ENCODE results near the gene TSSC4.
A peak's percentile ranks its signal among the peaks of the same experiment; 100 is the strongest.

Gene TSSC4

GRCh38 chr11:2365571-2366210 lies 34.9 kb upstream of the TSSC4 start:
- Mint-ChIP-seq H3K27ac (no peak overlapping the region), H3K36me3 (ENCODE audit: low read depth) (no peaks in the 10 kb centered on the region), H3K4me3 (no peak overlapping the region), H3K4me1 (ENCODE audit: low read depth) (no peaks in the 10 kb centered on the region), H3K27me3 (ENCODE audit: low read depth) (no peaks in the 10 kb centered on the region), H3K9me3 (no peaks in the 10 kb centered on the region)

- no peak overlapping the region for H3K27ac Mint-ChIP-seq
- no peaks in the 10 kb centered on the region for H3K36me3 Mint-ChIP-seq (ENCODE audit: low read depth)
- H3K4me1 Mint-ChIP-seq (ENCODE audit: low read depth): no peaks in the 10 kb centered on the region
- no peak overlapping the region for H3K4me3 Mint-ChIP-seq
- H3K9me3 Mint-ChIP-seq: no peaks in the 10 kb centered on the region
- no peaks in the 10 kb centered on the region for H3K27me3 Mint-ChIP-seq (ENCODE audit: low read depth)
These were observed 34.3 kb upstream of the TSSC4 start for GRCh38 chr11:2366276-2366675.

- Mint-ChIP-seq H3K36me3 (ENCODE audit: low read depth) (no peaks in the 10 kb centered on the region), H3K9me3 (no peaks in the 10 kb centered on the region), H3K27ac (no peak overlapping the region), H3K27me3 (ENCODE audit: low read depth) (no peaks in the 10 kb centered on the region), H3K4me1 (ENCODE audit: low read depth) (no peaks in the 10 kb centered on the region), H3K4me3 (no peak overlapping the region)
These were observed 33.8 kb upstream of the TSSC4 start for GRCh38 chr11:2366733-2367132.

GRCh38 chr11:2367266-2368160 lies 33.0 kb upstream of the TSSC4 start:
- H3K4me3 Mint-ChIP-seq: no peak overlapping the region
- H3K9me3 Mint-ChIP-seq: no peaks in the 10 kb centered on the region
- no peaks in the 10 kb centered on the region for H3K36me3 Mint-ChIP-seq (ENCODE audit: low read depth)
- no peak overlapping the region for H3K27ac Mint-ChIP-seq
- H3K27me3 Mint-ChIP-seq (ENCODE audit: low read depth): no peaks in the 10 kb centered on the region
- H3K4me1 Mint-ChIP-seq (ENCODE audit: low read depth): no peaks in the 10 kb centered on the region

GRCh38 chr11:2368178-2368850 lies 32.2 kb upstream of the TSSC4 start:
- H3K4me1 Mint-ChIP-seq (ENCODE audit: low read depth): no peaks in the 10 kb centered on the region
- H3K27me3 Mint-ChIP-seq (ENCODE audit: low read depth): no peaks in the 10 kb centered on the region
- H3K4me3 Mint-ChIP-seq: no peak overlapping the region
- no peaks in the 10 kb centered on the region for H3K9me3 Mint-ChIP-seq
- H3K36me3 Mint-ChIP-seq (ENCODE audit: low read depth): no peaks in the 10 kb centered on the region
- no peak overlapping the region for H3K27ac Mint-ChIP-seq

GRCh38 chr11:2368851-2369180 lies 31.7 kb upstream of the TSSC4 start:
- Mint-ChIP-seq H3K27ac (no peak overlapping the region), H3K27me3 (ENCODE audit: low read depth) (no peaks in the 10 kb centered on the region), H3K36me3 (ENCODE audit: low read depth) (no peaks in the 10 kb centered on the region), H3K9me3 (no peaks in the 10 kb centered on the region), H3K4me3 (no peak overlapping the region), H3K4me1 (ENCODE audit: low read depth) (no peaks in the 10 kb centered on the region)

- H3K4me3 Mint-ChIP-seq: no peak overlapping the region
- no peak overlapping the region for H3K27ac Mint-ChIP-seq
- H3K36me3 Mint-ChIP-seq (ENCODE audit: low read depth): no peaks in the 10 kb centered on the region
- H3K4me1 Mint-ChIP-seq (ENCODE audit: low read depth): no peaks in the 10 kb centered on the region
- H3K9me3 Mint-ChIP-seq: no peaks in the 10 kb centered on the region
- H3K27me3 Mint-ChIP-seq (ENCODE audit: low read depth): no peaks in the 10 kb centered on the region
These were observed 31.2 kb upstream of the TSSC4 start for GRCh38 chr11:2369320-2369719.

- H3K27me3 Mint-ChIP-seq (ENCODE audit: low read depth): no peaks in the 10 kb centered on the region
- no peaks in the 10 kb centered on the region for H3K36me3 Mint-ChIP-seq (ENCODE audit: low read depth)
- no peak overlapping the region for H3K27ac Mint-ChIP-seq
- H3K4me1 Mint-ChIP-seq (ENCODE audit: low read depth): no peaks in the 10 kb centered on the region
- H3K4me3 Mint-ChIP-seq: no peak overlapping the region
- H3K9me3 Mint-ChIP-seq: no peaks in the 10 kb centered on the region
These were observed 30.7 kb upstream of the TSSC4 start for GRCh38 chr11:2369896-2370295.

- H3K27me3 Mint-ChIP-seq (ENCODE audit: low read depth): no peaks in the 10 kb centered on the region
- no peak overlapping the region for H3K4me3 Mint-ChIP-seq
- H3K27ac Mint-ChIP-seq: no peak overlapping the region
- no peaks in the 10 kb centered on the region for H3K9me3 Mint-ChIP-seq
- no peaks in the 10 kb centered on the region for H3K36me3 Mint-ChIP-seq (ENCODE audit: low read depth)
- H3K4me1 Mint-ChIP-seq (ENCODE audit: low read depth): peaks cover 7% of the 10 kb centered on the region
These were observed 25.9 kb upstream of the TSSC4 start for GRCh38 chr11:2374456-2375201.

GRCh38 chr11:2375341-2375853 lies 25.2 kb upstream of the TSSC4 start:
- Mint-ChIP-seq H3K4me3 (peak overlapping the region; percentile 16), H3K27ac (peak overlapping the region; percentile 24), H3K4me1 (ENCODE audit: low read depth) (peaks cover 7% of the 10 kb centered on the region), H3K27me3 (ENCODE audit: low read depth) (no peaks in the 10 kb centered on the region), H3K36me3 (ENCODE audit: low read depth) (no peaks in the 10 kb centered on the region), H3K9me3 (no peaks in the 10 kb centered on the region)

GRCh38 chr11:2375964-2376551 lies 24.5 kb upstream of the TSSC4 start:
- H3K27ac Mint-ChIP-seq: peak overlapping the region; percentile 31
- peaks cover 7% of the 10 kb centered on the region for H3K4me1 Mint-ChIP-seq (ENCODE audit: low read depth)
- H3K4me3 Mint-ChIP-seq: peak overlapping the region; percentile 48

GRCh38 chr11:2376751-2377451 lies 23.6 kb upstream of the TSSC4 start, which contains the start of gene CD81:
CD81 (plus strand) TSS chr11:2377310; CDS start chr11:2377550, 240 bp downstream.
- Mint-ChIP-seq H3K36me3 (ENCODE audit: low read depth) (peaks cover 1% of the 10 kb centered on the region), H3K4me1 (ENCODE audit: low read depth) (peaks cover 7% of the 10 kb centered on the region), H3K27ac (peak within 1 kb of the TSS; percentile 79), H3K4me3 (peak within 1 kb of the TSS; percentile 79), H3K27me3 (ENCODE audit: low read depth) (no peaks in the 10 kb centered on the region), H3K9me3 (no peaks in the 10 kb centered on the region)

More at GRCh38 chr11:2375964-2376551, 24.5 kb upstream of the TSSC4 start:
- H3K36me3 Mint-ChIP-seq (ENCODE audit: low read depth): no peaks in the 10 kb centered on the region
- no peaks in the 10 kb centered on the region for H3K9me3 Mint-ChIP-seq
- H3K27me3 Mint-ChIP-seq (ENCODE audit: low read depth): no peaks in the 10 kb centered on the region
